Liver (tissue), 3 donors: ENCODE measurements around the gene UMODL1.

Source experiments
- TAF1 ChIP-seq: conservative IDR thresholded peaks from 2 replicates; pipeline ENCODE4 v1.6.1; 2016; ENCODE audit warnings: antibody characterized with exemption, mild to moderate bottlenecking
- TF ChIP-seq, protein P1 (sequence below): fragments of 150-350 bp; IDR thresholded peaks from 2 replicates; pipeline ENCODE4 v1.5.1; 2017; ENCODE audit warnings: improper control_type of control experiment, low read depth, low read length; ENCODE audit not compliant: missing input control
- TF ChIP-seq, protein P2 (sequence below): IDR thresholded peaks from 2 replicates; pipeline ENCODE4 v1.6.1; 2016; ENCODE audit warnings: antibody characterized with exemption, mild to moderate bottlenecking
- donor health status: healthy.
- donor health status: healthy.

DNA sequence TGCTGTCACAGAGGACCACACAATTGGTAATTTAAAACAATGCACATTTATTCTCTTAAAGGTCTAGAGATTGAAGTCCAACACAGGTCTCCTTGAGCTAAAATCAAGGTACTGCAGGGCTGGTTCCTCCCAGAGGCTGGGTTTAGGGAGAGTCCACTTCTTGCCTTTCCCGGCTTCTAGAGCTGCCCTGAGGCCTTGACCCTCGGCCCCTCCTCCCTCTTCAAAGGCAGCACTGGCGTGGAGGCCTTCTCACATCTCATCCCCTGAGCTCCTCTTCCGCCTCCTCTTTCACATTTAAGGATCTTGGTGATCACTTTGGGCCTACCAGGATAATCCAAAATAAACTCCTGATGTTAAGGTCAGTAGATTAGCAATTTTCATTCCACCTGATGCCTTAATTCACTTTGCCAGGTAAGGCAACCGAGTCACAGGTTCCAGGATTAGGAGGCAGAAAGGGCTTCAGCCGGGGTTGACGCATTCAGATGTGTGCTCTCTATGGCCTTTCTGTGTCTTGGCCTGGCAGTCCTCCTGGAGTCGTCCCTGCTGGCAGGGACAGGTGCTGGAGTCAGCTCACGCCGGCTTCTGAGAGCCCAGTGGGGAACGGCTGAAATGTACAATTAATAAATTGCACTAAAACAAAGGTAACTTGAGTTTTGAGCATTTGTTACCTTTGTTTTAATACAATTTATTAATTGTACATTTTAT is 86.6 kb downstream of the UMODL1 start:
- TF ChIP-seq, protein P1, sequence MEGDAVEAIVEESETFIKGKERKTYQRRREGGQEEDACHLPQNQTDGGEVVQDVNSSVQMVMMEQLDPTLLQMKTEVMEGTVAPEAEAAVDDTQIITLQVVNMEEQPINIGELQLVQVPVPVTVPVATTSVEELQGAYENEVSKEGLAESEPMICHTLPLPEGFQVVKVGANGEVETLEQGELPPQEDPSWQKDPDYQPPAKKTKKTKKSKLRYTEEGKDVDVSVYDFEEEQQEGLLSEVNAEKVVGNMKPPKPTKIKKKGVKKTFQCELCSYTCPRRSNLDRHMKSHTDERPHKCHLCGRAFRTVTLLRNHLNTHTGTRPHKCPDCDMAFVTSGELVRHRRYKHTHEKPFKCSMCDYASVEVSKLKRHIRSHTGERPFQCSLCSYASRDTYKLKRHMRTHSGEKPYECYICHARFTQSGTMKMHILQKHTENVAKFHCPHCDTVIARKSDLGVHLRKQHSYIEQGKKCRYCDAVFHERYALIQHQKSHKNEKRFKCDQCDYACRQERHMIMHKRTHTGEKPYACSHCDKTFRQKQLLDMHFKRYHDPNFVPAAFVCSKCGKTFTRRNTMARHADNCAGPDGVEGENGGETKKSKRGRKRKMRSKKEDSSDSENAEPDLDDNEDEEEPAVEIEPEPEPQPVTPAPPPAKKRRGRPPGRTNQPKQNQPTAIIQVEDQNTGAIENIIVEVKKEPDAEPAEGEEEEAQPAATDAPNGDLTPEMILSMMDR: no peak
- TF ChIP-seq, protein P2, sequence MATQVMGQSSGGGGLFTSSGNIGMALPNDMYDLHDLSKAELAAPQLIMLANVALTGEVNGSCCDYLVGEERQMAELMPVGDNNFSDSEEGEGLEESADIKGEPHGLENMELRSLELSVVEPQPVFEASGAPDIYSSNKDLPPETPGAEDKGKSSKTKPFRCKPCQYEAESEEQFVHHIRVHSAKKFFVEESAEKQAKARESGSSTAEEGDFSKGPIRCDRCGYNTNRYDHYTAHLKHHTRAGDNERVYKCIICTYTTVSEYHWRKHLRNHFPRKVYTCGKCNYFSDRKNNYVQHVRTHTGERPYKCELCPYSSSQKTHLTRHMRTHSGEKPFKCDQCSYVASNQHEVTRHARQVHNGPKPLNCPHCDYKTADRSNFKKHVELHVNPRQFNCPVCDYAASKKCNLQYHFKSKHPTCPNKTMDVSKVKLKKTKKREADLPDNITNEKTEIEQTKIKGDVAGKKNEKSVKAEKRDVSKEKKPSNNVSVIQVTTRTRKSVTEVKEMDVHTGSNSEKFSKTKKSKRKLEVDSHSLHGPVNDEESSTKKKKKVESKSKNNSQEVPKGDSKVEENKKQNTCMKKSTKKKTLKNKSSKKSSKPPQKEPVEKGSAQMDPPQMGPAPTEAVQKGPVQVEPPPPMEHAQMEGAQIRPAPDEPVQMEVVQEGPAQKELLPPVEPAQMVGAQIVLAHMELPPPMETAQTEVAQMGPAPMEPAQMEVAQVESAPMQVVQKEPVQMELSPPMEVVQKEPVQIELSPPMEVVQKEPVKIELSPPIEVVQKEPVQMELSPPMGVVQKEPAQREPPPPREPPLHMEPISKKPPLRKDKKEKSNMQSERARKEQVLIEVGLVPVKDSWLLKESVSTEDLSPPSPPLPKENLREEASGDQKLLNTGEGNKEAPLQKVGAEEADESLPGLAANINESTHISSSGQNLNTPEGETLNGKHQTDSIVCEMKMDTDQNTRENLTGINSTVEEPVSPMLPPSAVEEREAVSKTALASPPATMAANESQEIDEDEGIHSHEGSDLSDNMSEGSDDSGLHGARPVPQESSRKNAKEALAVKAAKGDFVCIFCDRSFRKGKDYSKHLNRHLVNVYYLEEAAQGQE: no peak
- no peak for TF ChIP-seq TAF1
